HG02588 (cell line): ENCODE data around the gene ZFC3H1.

Experiments used
- ATAC-seq: cut with Tn5 transposase; IDR thresholded peaks from one replicate; pipeline ENCODE4 v1.9.1; 2021; ENCODE audit warnings: mild to moderate bottlenecking, moderate library complexity; ENCODE audit not compliant: unreplicated experiment

Gene ZFC3H1

GRCh38 chr12:71682466-71682865, 18.8 kb upstream of the ZFC3H1 start:
- no peak for ATAC-seq

GRCh38 chr12:71671816-71672215, 8.2 kb upstream of the ZFC3H1 start:
- no peak for ATAC-seq

GRCh38 chr12:71671311-71671710, 7.7 kb upstream of the ZFC3H1 start:
- ATAC-seq: no peak

GRCh38 chr12:71666259-71666658, 2.6 kb upstream of the ZFC3H1 start:
- no peak for ATAC-seq

- no peak for ATAC-seq
Measured at GRCh38 chr12:71665090-71665463, 1.4 kb upstream of the ZFC3H1 start.

GRCh38 chr12:71664411-71665089, 902 bp upstream of the ZFC3H1 start:
- ATAC-seq: no peak

- peak; percentile 26 for ATAC-seq
Measured at GRCh38 chr12:71662849-71663560, 643 bp downstream of the ZFC3H1 start.

- no peak for ATAC-seq
Measured at GRCh38 chr12:71661977-71662530, 1.6 kb downstream of the ZFC3H1 start.

- ATAC-seq: no peak
Measured at GRCh38 chr12:71656740-71657139, 6.9 kb downstream of the ZFC3H1 start.

GRCh38 chr12:71655907-71656306, 7.7 kb downstream of the ZFC3H1 start:
- no peak for ATAC-seq

GRCh38 chr12:71655495-71655894, 8.2 kb downstream of the ZFC3H1 start:
- ATAC-seq: no peak

- no peak for ATAC-seq
Measured at GRCh38 chr12:71654200-71654599, 9.4 kb downstream of the ZFC3H1 start.

- no peak for ATAC-seq
Measured at GRCh38 chr12:71653137-71653536, 10.5 kb downstream of the ZFC3H1 start.

- no peak for ATAC-seq
Measured at GRCh38 chr12:71652656-71653055, 11.0 kb downstream of the ZFC3H1 start.

- ATAC-seq: no peak
Measured at GRCh38 chr12:71649401-71649800, 14.2 kb downstream of the ZFC3H1 start.

GRCh38 chr12:71648537-71648936, 15.1 kb downstream of the ZFC3H1 start:
- ATAC-seq: no peak

- no peak for ATAC-seq
Measured at GRCh38 chr12:71646512-71646911, 17.1 kb downstream of the ZFC3H1 start.

GRCh38 chr12:71645268-71645667, 18.4 kb downstream of the ZFC3H1 start:
- no peak for ATAC-seq

- ATAC-seq: peak; percentile 49
Measured at GRCh38 chr12:71642264-71642663, 21.4 kb downstream of the ZFC3H1 start.

GRCh38 chr12:71641390-71641789, 22.3 kb downstream of the ZFC3H1 start:
- ATAC-seq: no peak

- ATAC-seq: no peak
Measured at GRCh38 chr12:71640316-71640715, 23.3 kb downstream of the ZFC3H1 start.

GRCh38 chr12:71639341-71639760, 24.3 kb downstream of the ZFC3H1 start:
- no peak for ATAC-seq
